GM23338 (cell line): ENCODE data around the gene ITPRID1. TPM values are rescaled to one million over a fixed set of nuclear protein-coding genes. Genes with fewer than 3 reads are reported as not detected.

Experiments
- ATAC-seq: fragments of 200-7000 bp; cut with Tn5 transposase; 3 replicates; pipeline ENCODE4 v1.9.1; 2020
- DNase-seq: peaks from one replicate; pipeline ENCODE4 v3.0.0-alpha.2; 2015; ENCODE audit warnings: low spot score
- H2AFZ ChIP-seq: fragments of 200-600 bp; sonication (generic); 2 replicates; pipeline ENCODE4 v1.8.0; 2016; ENCODE audit warnings: antibody characterized with exemption, mild to moderate bottlenecking, moderate library complexity
- H3F3A ChIP-seq: fragments of 200-600 bp; sonication (generic); replicated peaks from 2 replicates; pipeline ENCODE4 v1.8.0; 2017; ENCODE audit warnings: antibody characterized with exemption, mixed run types, low read depth
- H3K27ac ChIP-seq: fragments of 200-600 bp; sonication (generic); 2 replicates; pipeline ENCODE4 v1.6.1; 2016; ENCODE audit warnings: low read depth
- H3K27me3 ChIP-seq: fragments of 200-600 bp; sonication (generic); 2 replicates; pipeline ENCODE4 v1.8.0; 2016; ENCODE audit warnings: mild to moderate bottlenecking, mixed run types, moderate library complexity; ENCODE audit not compliant: insufficient read depth
- H3K36me3 ChIP-seq: fragments of 200-600 bp; sonication (generic); 2 replicates; pipeline ENCODE4 v1.8.0; 2016; ENCODE audit warnings: mild to moderate bottlenecking; ENCODE audit not compliant: insufficient read depth
- H3K4me1 ChIP-seq: fragments of 200-600 bp; sonication (generic); 2 replicates; pipeline ENCODE4 v1.8.0; 2016; ENCODE audit warnings: mild to moderate bottlenecking, moderate library complexity; ENCODE audit not compliant: insufficient read depth
- H3K4me2 ChIP-seq: fragments of 200-600 bp; sonication (generic); 2 replicates; pipeline ENCODE4 v1.7.1; 2017; ENCODE audit warnings: mixed run types
- H3K4me3 ChIP-seq: fragments of 200-600 bp; sonication (generic); 2 replicates; pipeline ENCODE4 v1.6.1; 2016; ENCODE audit warnings: mixed run types
- H3K79me2 ChIP-seq: fragments of 200-600 bp; sonication (generic); replicated peaks from 2 replicates; pipeline ENCODE4 v1.8.0; 2017; ENCODE audit warnings: mild to moderate bottlenecking; ENCODE audit not compliant: insufficient read depth
- H3K9me2 ChIP-seq: fragments of 200-600 bp; sonication (generic); 2 replicates; pipeline ENCODE4 v1.8.0; 2017; ENCODE audit not compliant: insufficient read depth
- H4K20me1 ChIP-seq: fragments of 200-600 bp; sonication (generic); replicated peaks from 2 replicates; pipeline ENCODE4 v1.8.0; 2017; ENCODE audit warnings: mild to moderate bottlenecking; ENCODE audit not compliant: insufficient read depth
- H3K27ac Mint-ChIP-seq: 2 replicates; pipeline ENCODE4 v1.8.0; 2020; ENCODE audit warnings: inconsistent platforms, mild to moderate bottlenecking, moderate library complexity, mixed read lengths
- H3K27me3 Mint-ChIP-seq: 3 replicates; pipeline ENCODE4 v1.8.0; 2022; ENCODE audit warnings: low read depth, mild to moderate bottlenecking, moderate library complexity, mixed read lengths, inconsistent platforms; ENCODE audit not compliant: insufficient read depth, poor library complexity
- H3K36me3 Mint-ChIP-seq: 3 replicates; pipeline ENCODE4 v1.8.0; 2021; ENCODE audit warnings: low read depth, mild to moderate bottlenecking, inconsistent platforms, moderate library complexity, mixed read lengths
- H3K4me1 Mint-ChIP-seq: 3 replicates; pipeline ENCODE4 v1.8.0; 2020; ENCODE audit warnings: mild to moderate bottlenecking, inconsistent platforms, mixed read lengths
- H3K4me3 Mint-ChIP-seq: 3 replicates; pipeline ENCODE4 v1.8.0; 2021; ENCODE audit warnings: moderate library complexity, mild to moderate bottlenecking, inconsistent platforms, mixed read lengths
- H3K9me3 Mint-ChIP-seq: 3 replicates; pipeline ENCODE4 v1.8.0; 2020; ENCODE audit warnings: moderate library complexity, mild to moderate bottlenecking, inconsistent platforms, mixed read lengths
- CREB1 ChIP-seq: fragments of 250-450 bp; sonication (Bioruptor Pico); IDR thresholded peaks from 2 replicates; pipeline ENCODE4 v1.5.0; 2020; ENCODE audit warnings: low read depth, mild to moderate bottlenecking, moderate library complexity
- EZH2 ChIP-seq: fragments of 200-600 bp; sonication (generic); IDR thresholded peaks from one replicate; pipeline ENCODE4 v1.8.0; 2017; ENCODE audit warnings: antibody characterized with exemption, mild to moderate bottlenecking, low read depth; ENCODE audit not compliant: unreplicated experiment
- EZH2phosphoT487 ChIP-seq: fragments of 200-600 bp; sonication (generic); IDR thresholded peaks from one replicate; pipeline ENCODE4 v1.8.1; 2018; ENCODE audit warnings: antibody characterized with exemption; ENCODE audit not compliant: unreplicated experiment
- JUNB ChIP-seq: IDR thresholded peaks from one replicate; pipeline ENCODE4 v1.6.1; 2016; ENCODE audit warnings: antibody characterized with exemption; ENCODE audit not compliant: unreplicated experiment
- NANOG ChIP-seq: IDR thresholded peaks from 2 replicates; pipeline ENCODE4 v1.6.1; 2016; ENCODE audit warnings: antibody characterized with exemption, borderline replicate concordance
- POLR2AphosphoS5 ChIP-seq: IDR thresholded peaks from 2 replicates; pipeline ENCODE4 v1.6.1; 2016; ENCODE audit warnings: antibody characterized with exemption, low read depth
- STAT1 ChIP-seq: IDR thresholded peaks from one replicate; pipeline ENCODE4 v1.6.1; 2016; ENCODE audit warnings: antibody characterized with exemption; ENCODE audit not compliant: unreplicated experiment
- ZNF114 ChIP-seq: fragments of 250-450 bp; sonication (Bioruptor Pico); IDR thresholded peaks from 2 replicates; pipeline ENCODE4 v1.5.0; 2020; ENCODE audit warnings: mild to moderate bottlenecking, moderate library complexity
- ZNF331 ChIP-seq: fragments of 250-450 bp; sonication (Bioruptor Pico); IDR thresholded peaks from 2 replicates; pipeline ENCODE4 v1.5.0; 2020; ENCODE audit warnings: low read depth, mild to moderate bottlenecking, moderate library complexity
- polyA plus RNA-seq: library from polyadenylated mRNA; unstranded; fragments of >200 nt; fragmentation: Nextera tagmentation; extraction: Ambion mirVana; gene quantifications from 2 replicates; pipeline ENCODE4 v1.2.1, GENCODE V29; 2016
- total RNA-seq: library from RNA; depleted of rRNA; stranded (reverse); fragments of >200 nt; shearing (Covaris generic); gene quantifications from 2 replicates; pipeline ENCODE4 v1.2.3, GENCODE V29; 2014
- TF ChIP-seq, protein P1 (sequence below), 2 experiments: fragments of 200-600 bp in 1 of 2; sonication (generic) in 1 of 2; conservative IDR thresholded peaks; 2 replicates each; pipeline versions ENCODE4 v1.5.1 to v1.6.1; 2016 to 2017; ENCODE audit warnings: antibody characterized with exemption in 2 of 2, low read depth in 2 of 2, mild to moderate bottlenecking in 2 of 2, moderate library complexity in 1 of 2
- TF ChIP-seq, protein P2 (sequence below): IDR thresholded peaks from 2 replicates; pipeline ENCODE4 v1.6.1; 2016; ENCODE audit warnings: antibody characterized with exemption
- TF ChIP-seq, protein P3 (sequence below): IDR thresholded peaks from one replicate; pipeline ENCODE4 v1.6.1; 2018; ENCODE audit warnings: antibody characterized with exemption; ENCODE audit not compliant: unreplicated experiment

Gene ITPRID1
- total and polyA plus RNA-seq, 2 experiments from 2014 or later, result 0.05 to 0.45 TPM

DNA sequence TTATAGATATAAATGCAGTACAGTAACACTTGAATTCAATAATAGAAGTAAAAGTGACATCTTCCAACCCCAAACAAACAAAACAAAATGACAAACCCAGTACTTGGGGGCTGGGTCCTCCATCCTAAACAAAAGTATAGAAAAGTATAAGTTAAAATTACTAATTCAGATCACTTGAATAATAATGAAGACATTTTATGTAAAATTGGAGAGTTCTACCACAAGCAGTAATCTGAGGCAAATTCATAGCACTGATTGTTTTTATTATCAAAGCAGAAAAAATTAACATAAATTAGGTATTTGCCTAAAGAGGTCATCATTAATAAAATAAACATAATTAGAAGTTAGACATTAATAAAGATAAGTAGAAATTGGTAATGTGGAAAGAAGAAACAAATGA is 81.5 kb downstream of the ITPRID1 start:
- Mint-ChIP-seq H3K27me3 (no peaks in the 10 kb centered on the region), H3K4me1 (no peaks in the 10 kb centered on the region), H3K27ac (no peak overlapping the region), H3K9me3 (peaks cover 10% of the 10 kb centered on the region), H3K36me3 (peaks cover 4% of the 10 kb centered on the region; the same call in 2 of the 3 replicates), H3K4me3 (no peak overlapping the region)
- Histone ChIP-seq H3F3A (no peaks in the 10 kb centered on the region), H3K4me2 (no peak overlapping the region), H3K9me2 (no peaks in the 10 kb centered on the region), H3K4me1 (no peaks in the 10 kb centered on the region), H3K79me2 (no peaks in the 10 kb centered on the region), H3K27me3 (no peaks in the 10 kb centered on the region), H3K36me3 (no peaks in the 10 kb centered on the region), H2AFZ (no peak overlapping the region), H3K27ac (no peak overlapping the region), H4K20me1 (no peaks in the 10 kb centered on the region), H3K4me3 (no peak overlapping the region)
- ATAC-seq (no peak), DNase-seq (no peak)
- TF ChIP-seq JUNB, result no peak
- no peak for TF ChIP-seq NANOG
- no peak for TF ChIP-seq STAT1
- TF ChIP-seq ZNF114 (CRISPR knock-in tag), result no peak
- TF ChIP-seq, protein P1, sequence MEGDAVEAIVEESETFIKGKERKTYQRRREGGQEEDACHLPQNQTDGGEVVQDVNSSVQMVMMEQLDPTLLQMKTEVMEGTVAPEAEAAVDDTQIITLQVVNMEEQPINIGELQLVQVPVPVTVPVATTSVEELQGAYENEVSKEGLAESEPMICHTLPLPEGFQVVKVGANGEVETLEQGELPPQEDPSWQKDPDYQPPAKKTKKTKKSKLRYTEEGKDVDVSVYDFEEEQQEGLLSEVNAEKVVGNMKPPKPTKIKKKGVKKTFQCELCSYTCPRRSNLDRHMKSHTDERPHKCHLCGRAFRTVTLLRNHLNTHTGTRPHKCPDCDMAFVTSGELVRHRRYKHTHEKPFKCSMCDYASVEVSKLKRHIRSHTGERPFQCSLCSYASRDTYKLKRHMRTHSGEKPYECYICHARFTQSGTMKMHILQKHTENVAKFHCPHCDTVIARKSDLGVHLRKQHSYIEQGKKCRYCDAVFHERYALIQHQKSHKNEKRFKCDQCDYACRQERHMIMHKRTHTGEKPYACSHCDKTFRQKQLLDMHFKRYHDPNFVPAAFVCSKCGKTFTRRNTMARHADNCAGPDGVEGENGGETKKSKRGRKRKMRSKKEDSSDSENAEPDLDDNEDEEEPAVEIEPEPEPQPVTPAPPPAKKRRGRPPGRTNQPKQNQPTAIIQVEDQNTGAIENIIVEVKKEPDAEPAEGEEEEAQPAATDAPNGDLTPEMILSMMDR (conservative IDR thresholded peaks at IDR 0.05; ENCODE audit: low read depth in 2 of 2), result no peak
- TF ChIP-seq ZNF331 (CRISPR knock-in tag), result no peak
- TF ChIP-seq CREB1, result no peak
- no peak for TF ChIP-seq POLR2AphosphoS5

DNA sequence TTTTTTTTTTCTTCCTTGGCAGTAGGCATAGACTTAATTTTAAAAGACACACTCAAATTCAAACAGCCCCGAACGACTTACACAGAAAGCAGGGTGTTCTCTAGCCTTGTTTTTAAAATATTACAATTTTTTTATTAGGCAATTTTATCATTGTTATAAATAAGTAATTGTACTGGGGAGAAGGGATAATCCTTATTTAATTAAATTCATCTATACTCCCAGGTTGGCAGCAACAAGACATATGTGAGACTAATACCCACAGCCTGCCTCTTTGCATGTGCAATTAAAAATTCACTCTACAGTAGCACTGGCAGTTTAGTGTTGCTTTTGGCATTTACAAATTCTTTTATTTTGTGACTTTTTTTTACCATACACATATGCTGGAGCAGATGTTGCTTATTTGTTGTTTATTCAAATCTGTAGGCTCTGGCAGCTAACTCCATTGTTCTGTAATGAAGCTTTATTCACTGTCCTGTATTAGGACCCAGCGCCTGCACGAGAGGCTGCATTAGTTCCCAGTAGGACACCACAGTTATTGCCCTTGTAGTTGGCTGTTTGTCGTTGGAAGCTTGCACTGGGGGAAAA is 88.2 kb downstream of the ITPRID1 start:
- Mint-ChIP-seq H3K36me3 (no peaks in the 10 kb centered on the region), H3K4me3 (no peak overlapping the region), H3K4me1 (peaks cover 4% of the 10 kb centered on the region; the same call in 1 of the 3 replicates), H3K27me3 (peaks cover 4% of the 10 kb centered on the region), H3K27ac (no peak overlapping the region), H3K9me3 (no peaks in the 10 kb centered on the region; the same call in 2 of the 3 replicates)
- Histone ChIP-seq H3F3A (no peaks in the 10 kb centered on the region), H3K79me2 (no peaks in the 10 kb centered on the region), H3K9me2 (no peaks in the 10 kb centered on the region), H3K36me3 (no peaks in the 10 kb centered on the region), H2AFZ (no peak overlapping the region; the same call in 1 of the 2 replicates), H3K4me1 (no peaks in the 10 kb centered on the region), H3K27ac (no peak overlapping the region), H3K4me3 (no peak overlapping the region), H4K20me1 (no peaks in the 10 kb centered on the region), H3K4me2 (no peak overlapping the region), H3K27me3 (no peaks in the 10 kb centered on the region)
- no peak for DNase-seq
- ATAC-seq, result peak; percentile 34; the same call in 1 of the 3 replicates
- TF ChIP-seq ZNF331 (CRISPR knock-in tag), result no peak
- no peak for TF ChIP-seq EZH2
- TF ChIP-seq, protein P2, sequence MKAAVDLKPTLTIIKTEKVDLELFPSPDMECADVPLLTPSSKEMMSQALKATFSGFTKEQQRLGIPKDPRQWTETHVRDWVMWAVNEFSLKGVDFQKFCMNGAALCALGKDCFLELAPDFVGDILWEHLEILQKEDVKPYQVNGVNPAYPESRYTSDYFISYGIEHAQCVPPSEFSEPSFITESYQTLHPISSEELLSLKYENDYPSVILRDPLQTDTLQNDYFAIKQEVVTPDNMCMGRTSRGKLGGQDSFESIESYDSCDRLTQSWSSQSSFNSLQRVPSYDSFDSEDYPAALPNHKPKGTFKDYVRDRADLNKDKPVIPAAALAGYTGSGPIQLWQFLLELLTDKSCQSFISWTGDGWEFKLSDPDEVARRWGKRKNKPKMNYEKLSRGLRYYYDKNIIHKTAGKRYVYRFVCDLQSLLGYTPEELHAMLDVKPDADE, result no peak
- no peak for TF ChIP-seq STAT1
- TF ChIP-seq NANOG, result no peak
- TF ChIP-seq, protein P3, sequence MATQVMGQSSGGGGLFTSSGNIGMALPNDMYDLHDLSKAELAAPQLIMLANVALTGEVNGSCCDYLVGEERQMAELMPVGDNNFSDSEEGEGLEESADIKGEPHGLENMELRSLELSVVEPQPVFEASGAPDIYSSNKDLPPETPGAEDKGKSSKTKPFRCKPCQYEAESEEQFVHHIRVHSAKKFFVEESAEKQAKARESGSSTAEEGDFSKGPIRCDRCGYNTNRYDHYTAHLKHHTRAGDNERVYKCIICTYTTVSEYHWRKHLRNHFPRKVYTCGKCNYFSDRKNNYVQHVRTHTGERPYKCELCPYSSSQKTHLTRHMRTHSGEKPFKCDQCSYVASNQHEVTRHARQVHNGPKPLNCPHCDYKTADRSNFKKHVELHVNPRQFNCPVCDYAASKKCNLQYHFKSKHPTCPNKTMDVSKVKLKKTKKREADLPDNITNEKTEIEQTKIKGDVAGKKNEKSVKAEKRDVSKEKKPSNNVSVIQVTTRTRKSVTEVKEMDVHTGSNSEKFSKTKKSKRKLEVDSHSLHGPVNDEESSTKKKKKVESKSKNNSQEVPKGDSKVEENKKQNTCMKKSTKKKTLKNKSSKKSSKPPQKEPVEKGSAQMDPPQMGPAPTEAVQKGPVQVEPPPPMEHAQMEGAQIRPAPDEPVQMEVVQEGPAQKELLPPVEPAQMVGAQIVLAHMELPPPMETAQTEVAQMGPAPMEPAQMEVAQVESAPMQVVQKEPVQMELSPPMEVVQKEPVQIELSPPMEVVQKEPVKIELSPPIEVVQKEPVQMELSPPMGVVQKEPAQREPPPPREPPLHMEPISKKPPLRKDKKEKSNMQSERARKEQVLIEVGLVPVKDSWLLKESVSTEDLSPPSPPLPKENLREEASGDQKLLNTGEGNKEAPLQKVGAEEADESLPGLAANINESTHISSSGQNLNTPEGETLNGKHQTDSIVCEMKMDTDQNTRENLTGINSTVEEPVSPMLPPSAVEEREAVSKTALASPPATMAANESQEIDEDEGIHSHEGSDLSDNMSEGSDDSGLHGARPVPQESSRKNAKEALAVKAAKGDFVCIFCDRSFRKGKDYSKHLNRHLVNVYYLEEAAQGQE, result no peak
- TF ChIP-seq ZNF114 (CRISPR knock-in tag), result no peak
- no peak for TF ChIP-seq EZH2phosphoT487
- no peak for TF ChIP-seq CREB1
